HG03159 (cell line): ENCODE results near the gene PBX4.

Experiments used
- ATAC-seq: cut with Tn5 transposase; IDR thresholded peaks from one replicate; pipeline ENCODE4 v1.9.1; 2021; ENCODE audit warnings: mild to moderate bottlenecking, moderate library complexity; ENCODE audit not compliant: unreplicated experiment

PBX4 gene

DNA sequence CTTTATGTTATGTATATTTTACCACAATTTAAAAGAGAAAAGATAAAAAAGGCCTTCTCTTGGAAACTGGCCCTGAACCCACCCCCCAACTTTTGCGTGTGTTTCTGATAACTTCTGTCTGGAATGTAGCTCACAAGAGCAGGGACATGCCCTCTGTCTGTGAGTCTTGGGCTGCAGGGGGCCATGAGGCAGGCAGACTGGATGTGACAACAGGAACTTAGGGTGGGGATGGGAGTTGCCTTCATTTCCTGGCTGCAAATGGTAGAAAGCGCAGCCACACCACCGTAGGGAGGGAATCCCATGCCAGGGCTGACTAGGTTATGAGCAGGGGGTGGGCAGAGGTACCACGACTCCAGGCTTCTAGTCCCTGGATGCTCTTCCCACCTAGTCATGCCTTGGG lies 58.6 kb downstream of the PBX4 start:
- no peak for ATAC-seq

DNA sequence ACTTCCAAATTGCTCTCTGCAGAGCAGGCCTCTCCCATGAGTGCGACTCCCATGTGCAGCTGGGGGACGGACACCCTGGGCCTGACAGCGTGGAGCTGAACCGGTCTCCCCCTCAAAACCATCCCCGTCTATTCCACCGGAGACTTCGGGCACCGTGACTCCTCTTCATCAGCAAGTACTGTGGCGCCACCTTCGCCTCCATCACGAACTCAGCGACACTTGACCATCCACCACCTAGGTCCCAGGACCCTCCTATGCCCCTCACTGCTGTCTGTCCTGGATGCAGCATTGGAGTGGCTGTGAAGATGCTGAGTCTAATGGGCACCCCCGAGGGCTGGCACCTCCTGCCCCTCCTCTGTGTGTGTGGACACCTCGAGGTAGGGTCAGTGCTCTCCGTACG lies 59.9 kb downstream of the PBX4 start:
- ATAC-seq, result no peak

DNA sequence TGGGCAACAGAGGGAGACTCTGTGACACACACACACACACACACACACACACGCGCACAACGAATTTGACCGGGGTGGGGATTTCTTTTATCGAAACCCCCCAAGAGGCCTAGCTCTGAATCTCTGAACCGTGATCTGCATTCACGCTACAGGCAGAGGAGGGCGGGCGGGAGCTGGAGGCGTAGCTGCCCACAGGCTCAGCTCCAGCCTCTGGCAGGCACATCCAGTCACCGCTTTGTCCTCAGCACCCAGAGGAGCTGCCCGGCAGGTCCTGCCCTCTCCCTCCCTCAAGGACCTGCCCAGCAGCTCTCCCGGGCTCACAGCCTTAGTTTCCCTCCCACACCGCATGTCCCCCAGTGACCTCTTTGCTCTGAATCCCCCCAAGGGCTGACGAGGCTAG lies 60.4 kb downstream of the PBX4 start:
- ATAC-seq, result no peak

DNA sequence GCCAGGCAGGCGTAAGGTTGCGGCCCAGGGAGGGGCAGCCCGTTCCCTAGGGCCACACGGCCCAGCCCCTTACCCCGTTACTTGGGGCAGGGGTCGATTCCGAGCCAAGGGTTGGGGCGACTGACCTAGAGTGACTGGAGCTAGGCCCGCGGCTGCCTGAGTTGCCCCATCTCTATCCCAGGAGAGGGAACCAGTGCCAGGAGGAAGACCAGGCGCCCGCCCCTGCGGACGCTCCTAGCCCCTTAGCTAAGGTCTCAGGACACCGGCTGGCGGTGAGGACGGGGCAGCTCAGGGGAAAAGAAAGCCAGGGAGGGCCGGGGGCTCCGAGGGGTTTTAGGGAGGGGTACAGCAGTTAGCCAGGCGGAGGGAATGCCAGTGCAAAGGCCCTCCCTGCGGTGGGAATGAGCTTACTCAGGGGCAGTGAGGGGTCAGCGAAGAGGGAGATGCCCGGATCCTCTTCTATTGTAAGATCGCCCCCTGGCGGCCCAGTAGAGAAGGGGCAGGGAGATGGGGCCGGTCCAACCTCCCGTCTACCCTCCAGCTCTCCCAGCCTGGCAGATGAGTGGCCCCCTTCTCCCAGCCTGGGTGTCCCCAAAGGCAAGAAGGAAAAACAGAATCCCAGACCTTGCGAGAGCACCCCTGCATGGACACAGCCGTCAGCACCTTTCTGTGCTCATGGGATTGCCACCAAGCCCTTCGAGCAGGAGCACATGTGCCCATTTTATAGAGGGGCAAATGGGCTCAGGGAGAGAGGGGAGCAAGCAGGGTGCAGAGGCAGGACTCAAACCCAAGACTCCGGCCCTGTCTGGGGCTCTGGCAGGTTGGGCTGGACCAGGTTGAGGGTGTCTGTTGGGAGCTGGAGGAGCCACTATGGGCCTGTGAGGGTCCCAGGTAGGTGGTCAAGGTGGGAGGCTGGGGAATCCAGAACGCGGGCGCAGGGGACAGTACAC lies 64.1 kb downstream of the PBX4 start:
- no peak for ATAC-seq

DNA sequence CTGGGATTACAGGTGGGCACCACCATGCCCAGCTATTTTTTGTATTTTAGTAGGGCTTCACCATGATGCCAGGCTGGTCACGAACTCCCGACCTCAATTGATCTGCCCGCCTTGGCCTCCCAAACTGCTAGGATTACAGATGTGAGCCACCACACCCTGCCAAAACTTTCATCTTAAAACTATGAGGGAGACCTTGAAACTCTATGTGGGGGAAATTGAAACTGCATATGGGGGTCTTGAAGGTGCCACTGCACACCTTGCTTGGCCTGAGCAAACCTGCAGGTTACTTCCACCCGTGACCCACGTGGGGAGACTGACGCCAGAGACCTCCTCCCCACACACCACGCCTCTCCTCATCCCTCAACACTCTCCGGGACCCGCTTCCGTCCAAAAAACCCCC lies 64.8 kb downstream of the PBX4 start:
- no peak for ATAC-seq

DNA sequence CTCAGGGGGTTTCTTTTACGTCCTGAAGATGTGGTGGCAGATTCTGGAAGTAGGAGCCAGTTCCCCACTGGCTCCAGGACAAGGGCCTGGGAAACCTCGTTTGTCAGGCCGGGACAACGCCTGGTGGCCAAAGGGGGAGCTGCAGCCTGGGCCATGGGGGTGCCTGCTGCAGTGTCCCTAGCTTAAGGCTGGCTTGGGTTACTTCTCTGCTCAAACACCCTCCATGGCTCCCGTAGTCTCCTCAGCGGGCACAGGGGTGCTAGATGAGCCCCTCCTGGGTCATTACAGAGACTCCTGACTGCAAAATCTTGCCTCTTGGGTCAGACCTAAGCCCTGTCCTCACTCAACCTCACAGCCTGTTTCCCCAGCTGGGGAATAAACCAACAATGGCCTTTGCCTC lies 65.7 kb downstream of the PBX4 start:
- no peak for ATAC-seq

DNA sequence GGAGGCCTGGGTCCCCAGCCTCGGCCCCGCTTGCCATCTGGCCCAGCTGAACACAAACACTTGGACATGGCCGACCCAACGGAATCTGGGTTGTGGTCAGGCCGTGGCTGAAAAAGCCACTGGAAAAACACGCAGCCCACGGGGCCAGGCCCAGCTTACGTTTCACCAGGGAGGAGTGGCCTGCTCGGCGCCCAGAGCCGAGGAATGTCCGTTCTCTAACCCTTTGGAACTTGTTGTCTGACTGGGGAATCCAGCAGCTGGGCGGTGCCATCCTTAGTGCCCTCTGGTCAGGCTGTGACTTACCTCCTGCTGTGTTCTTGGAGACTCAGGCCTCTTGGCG lies 66.7 kb downstream of the PBX4 start:
- ATAC-seq, result no peak

DNA sequence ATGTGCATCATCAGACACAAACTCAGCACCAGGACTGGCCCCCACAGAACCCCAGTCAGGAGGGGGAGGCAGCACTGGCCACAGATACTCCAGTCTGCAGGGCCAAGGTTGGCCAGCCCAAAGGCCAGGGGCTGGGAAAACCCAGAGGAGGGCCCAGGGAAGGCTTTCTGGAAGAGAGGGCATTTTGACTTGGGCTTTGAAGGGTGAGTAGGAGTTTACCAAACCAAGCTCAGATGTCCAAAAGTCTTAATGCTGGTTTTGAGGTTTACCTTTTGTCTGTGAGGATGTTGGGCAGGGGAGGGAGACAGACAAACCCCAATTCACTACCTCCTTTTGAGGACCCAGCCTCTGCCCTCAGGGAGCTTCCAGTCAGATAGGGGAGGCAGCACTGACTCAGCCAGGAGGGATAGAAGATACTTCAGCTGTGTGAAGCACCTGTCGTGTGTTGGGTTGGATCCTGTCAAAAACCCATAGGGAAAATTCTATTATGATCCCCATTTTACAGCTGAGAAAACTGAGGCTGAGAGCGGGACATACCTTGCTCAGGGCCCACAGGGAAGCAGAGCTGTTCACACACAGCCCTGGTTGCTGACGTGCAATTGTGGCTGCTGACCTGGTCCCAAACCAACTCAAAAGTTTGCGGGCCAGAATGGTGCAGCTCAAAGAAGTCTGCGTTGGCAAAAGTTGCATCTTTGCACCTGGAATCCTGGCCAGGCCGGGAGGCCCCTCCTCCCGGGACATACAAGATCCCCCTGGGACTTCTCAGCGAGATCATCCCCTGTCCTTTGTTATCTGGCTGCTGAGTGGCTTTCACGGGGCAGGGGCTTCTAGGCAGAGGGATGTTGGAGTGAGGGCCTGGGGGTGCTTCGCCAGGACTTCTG lies 67.3 kb downstream of the PBX4 start:
- ATAC-seq, result no peak

DNA sequence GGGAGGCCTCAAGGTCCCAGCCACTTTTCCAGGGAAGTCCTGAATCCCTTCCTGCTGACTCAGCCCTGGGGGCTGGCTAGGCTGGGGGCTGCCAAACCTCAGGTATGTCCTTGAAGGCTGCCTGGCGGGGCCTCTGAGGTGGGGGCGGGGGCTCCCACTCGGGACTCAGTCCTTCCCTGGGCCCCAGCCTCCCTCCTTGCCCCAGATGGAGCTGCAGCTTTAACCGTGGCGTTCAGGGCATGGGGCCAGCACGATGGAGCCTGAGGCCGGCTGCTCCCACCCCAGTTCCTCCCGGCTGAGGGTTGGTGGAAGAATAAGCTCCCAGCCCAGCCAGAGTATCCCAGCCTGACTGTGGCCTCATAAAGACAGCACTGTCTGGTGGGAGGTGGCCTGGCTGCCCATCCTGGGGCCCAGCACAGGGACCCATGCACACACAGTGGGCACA lies 68.0 kb downstream of the PBX4 start:
- no peak for ATAC-seq

DNA sequence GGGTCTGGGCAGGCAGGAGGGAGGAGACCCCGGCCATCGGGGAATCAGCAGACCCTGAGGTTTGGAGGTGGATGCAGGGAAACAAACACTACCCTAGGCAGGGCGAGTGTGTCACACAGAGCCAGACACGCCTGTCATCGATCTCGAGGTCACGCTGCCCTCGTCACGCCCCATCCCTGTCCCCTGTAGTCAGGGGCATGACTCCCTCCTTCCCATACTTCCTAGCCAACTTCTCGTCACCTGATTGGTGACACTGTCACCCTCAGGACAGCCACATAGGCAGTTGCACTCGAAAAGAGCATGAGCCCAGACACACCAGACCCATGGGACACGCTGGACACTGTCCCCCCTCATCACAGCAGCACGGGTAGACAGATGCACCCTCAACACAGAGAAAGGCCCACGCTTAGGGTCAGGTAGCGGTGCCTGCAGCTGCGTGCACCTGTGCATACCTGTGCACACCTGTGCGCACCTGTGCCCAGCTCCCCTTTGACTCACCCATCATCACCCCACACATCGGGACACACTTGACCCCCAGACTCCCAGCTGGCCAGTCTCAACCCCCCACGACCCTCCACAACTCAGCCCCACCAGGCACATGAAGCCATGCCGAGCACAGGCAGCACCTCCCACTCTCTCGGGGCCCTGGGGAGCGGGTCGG lies 68.6 kb downstream of the PBX4 start:
- no peak for ATAC-seq

DNA sequence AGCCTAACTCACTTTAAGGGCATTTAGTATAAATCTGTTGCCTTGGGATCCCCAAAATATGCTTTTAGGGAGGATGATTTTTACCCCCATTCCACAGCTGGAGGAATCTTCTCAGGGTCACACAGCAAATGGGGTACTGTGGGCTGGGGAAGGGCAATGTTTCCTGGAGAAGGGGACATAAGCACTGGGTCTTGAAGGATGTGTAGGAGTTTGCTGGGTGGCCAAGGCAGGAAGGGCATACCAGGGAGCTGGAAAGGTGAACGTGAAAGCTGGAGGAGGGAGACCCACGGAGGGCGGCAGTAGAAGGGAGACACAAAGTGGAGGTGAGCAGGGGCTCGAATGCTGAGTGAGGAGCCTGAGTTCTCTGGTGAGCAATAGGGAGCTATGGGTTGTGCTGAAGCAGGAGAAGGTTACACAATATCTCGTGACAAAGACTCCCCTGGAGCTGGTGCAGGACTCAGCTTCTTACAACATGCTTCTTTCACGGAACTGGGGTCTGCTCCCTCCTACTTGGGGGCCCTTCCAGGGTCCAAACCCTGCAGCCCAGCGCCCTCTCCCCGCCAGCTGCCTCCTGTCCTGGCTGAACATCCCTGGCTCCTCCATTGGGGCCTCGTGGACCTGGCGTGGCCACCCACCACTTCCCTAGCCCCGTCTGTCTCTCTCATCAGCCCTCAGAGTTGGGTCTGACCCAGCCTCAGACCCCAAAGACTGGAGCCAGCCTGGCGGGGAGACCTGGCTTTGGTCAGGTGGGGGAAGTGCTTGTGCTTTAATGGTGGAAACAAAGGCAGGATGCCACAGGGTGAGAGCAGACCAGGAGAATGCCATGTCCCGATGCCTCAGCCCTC lies 69.3 kb downstream of the PBX4 start:
- ATAC-seq, result no peak

DNA sequence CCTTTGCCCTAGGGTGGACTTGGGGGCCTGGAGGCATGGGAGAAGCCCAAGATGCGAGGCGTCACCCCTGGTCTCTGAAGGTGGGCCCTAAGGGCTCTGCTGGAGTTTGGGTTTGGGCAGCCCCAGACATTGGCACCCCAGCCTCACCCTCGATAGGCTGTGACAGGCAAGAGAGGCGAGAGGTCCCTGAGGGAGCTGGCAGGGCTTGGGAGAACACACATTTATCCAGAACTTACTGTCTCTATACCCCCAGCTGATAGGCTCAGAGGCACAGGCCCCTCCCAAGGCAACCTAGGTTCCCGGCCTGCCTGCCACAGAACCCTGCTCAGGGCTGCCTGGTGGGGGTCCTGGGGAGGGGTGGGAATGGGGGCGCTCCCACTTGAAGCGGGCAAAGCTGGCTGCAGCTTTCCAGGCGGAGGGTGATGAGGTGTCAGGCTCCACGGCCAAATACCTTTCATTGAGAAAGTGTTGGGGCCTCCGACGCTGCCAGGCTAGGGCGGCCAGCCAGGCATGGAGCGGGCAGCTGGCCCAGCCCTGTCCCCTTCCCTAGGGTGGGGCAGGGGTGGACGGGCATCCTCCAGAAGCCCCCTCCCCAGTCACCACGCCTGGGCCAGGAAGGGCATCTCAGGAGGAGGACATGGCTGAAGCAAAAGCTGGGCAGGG lies 70.7 kb downstream of the PBX4 start:
- no peak for ATAC-seq

DNA sequence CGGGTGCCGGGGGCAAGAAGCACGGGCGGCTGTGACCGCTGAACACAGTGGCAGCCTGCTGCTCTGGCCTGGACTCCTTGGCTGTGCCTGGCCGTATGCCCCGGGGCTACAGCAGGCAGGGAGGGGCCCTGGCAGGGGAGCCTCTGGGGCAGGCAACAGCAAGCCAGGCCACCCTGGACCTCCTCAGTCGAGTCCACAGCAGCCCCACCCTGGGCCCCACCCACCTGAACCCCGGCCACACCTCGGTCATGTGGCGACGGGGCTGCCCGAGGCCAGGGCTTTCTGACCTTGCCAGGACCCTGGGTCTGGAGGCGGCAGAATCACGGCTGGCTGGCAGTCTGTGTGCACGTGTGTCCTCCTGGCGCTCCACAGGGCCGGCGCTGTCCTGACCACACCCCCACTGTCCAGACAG lies 71.7 kb downstream of the PBX4 start:
- ATAC-seq, result no peak

DNA sequence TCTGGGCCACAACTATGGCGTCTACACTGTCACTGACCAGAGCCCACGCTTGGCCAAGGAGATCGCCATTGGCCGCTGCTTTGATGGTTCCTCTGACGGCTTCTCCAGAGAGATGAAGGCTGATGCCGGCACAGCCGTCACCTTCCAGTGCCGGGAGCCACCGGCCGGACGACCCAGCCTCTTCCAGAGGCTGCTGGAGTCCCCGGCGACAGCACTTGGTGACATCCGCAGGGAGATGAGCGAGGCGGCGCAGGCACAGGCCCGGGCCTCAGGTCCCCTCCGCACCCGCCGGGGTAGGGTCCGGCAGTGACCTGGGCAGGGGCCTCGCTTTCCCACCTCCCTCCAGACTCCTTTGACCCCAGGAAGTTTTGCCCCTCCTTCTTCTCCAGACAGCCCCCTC lies 72.8 kb downstream of the PBX4 start:
- no peak for ATAC-seq

DNA sequence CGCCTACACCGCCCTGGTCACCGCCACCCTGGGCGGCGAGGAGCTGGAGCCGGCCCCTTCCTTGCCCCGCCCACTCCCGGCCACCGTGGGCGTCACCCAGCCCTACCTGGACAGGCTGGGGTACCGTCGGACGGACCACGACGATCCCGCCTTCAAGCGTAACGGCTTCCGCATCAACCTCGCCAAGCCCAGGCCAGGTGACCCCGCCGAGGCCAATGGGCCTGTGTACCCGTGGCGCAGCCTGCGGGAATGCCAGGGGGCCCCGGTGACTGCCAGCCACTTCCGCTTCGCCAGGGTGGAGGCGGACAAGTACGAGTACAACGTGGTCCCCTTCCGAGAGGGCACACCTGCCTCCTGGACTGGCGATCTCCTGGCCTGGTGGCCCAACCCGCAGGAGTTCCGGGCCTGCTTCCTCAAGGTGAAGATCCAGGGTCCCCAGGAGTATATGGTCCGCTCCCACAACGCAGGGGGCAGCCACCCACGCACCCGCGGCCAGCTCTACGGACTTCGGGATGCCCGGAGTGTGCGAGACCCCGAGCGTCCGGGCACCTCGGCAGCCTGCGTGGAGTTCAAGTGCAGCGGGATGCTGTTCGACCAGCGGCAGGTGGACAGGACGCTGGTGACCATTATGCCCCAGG lies 73.4 kb downstream of the PBX4 start:
- no peak for ATAC-seq

DNA sequence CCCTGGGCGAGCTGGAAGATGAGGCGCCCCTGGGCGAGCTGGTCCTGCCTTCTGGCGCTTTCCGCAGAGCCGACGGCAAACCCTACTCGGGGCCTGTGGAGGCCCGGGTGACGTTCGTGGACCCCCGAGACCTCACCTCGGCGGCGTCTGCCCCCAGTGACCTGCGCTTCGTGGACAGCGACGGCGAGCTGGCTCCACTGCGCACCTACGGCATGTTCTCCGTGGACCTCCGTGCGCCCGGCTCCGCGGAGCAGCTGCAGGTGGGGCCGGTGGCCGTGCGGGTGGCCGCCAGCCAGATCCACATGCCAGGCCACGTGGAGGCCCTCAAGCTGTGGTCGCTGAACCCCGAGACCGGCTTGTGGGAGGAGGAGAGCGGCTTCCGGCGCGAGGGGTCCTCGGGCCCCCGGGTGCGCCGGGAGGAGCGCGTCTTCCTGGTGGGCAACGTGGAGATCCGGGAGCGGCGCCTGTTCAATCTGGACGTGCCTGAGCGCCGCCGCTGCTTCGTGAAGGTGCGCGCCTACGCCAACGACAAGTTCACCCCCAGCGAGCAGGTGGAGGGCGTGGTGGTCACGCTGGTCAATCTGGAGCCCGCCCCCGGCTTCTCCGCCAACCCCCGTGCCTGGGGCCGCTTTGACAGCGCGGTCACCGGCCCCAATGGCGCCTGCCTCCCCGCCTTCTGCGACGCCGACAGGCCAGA lies 74.1 kb downstream of the PBX4 start:
- no peak for ATAC-seq

DNA sequence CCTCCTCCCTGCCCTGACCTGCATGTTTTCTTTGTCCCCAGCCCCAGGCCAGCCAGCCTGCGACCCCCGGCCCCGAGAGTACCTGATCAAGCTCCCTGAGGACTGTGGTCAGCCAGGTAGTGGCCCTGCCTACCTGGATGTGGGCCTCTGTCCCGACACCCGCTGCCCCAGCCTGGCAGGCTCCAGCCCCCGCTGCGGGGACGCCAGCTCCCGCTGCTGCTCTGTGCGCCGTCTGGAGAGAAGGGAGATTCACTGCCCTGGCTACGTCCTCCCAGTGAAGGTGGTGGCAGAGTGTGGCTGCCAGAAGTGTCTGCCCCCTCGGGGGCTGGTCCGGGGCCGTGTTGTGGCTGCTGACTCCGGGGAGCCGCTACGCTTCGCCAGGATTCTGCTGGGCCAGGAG lies 74.8 kb downstream of the PBX4 start:
- ATAC-seq, result no peak

DNA sequence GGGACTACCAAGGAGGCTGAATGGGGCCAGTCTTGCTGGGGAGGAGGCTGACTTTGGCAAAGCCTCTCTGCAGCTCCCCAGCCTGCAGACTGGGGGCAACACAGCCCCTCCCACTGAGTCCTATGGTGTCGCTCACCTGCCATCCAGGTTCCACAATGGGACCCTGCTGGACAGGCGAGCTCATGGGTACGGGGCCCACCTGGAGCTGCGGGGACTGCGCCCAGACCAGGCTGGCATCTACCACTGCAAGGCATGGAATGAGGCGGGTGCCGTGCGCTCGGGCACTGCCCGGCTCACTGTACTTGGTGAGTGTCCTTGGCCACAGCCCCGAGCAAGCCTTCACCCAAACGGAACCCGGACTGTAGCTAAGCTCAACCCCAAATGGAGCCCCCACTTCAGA lies 75.4 kb downstream of the PBX4 start:
- ATAC-seq, result no peak

DNA sequence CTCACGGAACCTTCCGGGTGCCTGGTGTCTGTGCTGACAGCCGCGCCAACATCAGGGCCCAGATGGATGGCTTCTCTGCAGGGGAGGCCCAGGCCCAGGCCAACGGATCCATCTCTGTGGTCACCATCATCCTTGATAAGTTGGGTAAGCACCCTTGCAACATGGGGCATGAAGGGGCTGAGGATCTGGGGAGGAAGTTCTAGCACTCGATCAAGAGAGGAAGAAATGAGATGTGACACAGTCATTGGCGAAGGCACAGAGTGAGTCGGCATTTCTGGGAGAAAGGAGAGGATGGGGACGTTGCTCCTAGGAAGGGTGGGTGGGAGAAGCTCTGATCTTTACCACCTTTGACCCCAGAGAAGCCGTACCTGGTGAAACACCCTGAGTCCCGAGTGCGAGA lies 76.0 kb downstream of the PBX4 start:
- no peak for ATAC-seq
